22Rv1 (cell line): Measurements from ENCODE around the gene ILKAP.

Source experiments
- H3K27ac ChIP-seq: fragments of 450-650 bp; 2 replicates; pipeline ENCODE4 v1.5.1; 2017
- ZFX ChIP-seq: fragments of 450-650 bp; IDR thresholded peaks from 2 replicates; pipeline ENCODE4 v1.6.1; 2017; ENCODE audit warnings: antibody characterized with exemption, borderline replicate concordance
- TF ChIP-seq, protein P1 (sequence below): fragments of 450-650 bp; IDR thresholded peaks from 2 replicates; pipeline ENCODE4 v1.5.1; 2017; ENCODE audit warnings: mild to moderate bottlenecking

ILKAP gene, protein sequence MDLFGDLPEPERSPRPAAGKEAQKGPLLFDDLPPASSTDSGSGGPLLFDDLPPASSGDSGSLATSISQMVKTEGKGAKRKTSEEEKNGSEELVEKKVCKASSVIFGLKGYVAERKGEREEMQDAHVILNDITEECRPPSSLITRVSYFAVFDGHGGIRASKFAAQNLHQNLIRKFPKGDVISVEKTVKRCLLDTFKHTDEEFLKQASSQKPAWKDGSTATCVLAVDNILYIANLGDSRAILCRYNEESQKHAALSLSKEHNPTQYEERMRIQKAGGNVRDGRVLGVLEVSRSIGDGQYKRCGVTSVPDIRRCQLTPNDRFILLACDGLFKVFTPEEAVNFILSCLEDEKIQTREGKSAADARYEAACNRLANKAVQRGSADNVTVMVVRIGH

GRCh38 chr2:238203094-238203972 is at the start of gene ILKAP:
Gene ILKAP, minus strand, starts transcription at chr2:238203695. Its CDS starts 142 bp downstream, at chr2:238203553.
- peak within 1 kb of the TSS; percentile 81 for H3K27ac ChIP-seq
- TF ChIP-seq ZFX: no peak
- TF ChIP-seq, protein P1, sequence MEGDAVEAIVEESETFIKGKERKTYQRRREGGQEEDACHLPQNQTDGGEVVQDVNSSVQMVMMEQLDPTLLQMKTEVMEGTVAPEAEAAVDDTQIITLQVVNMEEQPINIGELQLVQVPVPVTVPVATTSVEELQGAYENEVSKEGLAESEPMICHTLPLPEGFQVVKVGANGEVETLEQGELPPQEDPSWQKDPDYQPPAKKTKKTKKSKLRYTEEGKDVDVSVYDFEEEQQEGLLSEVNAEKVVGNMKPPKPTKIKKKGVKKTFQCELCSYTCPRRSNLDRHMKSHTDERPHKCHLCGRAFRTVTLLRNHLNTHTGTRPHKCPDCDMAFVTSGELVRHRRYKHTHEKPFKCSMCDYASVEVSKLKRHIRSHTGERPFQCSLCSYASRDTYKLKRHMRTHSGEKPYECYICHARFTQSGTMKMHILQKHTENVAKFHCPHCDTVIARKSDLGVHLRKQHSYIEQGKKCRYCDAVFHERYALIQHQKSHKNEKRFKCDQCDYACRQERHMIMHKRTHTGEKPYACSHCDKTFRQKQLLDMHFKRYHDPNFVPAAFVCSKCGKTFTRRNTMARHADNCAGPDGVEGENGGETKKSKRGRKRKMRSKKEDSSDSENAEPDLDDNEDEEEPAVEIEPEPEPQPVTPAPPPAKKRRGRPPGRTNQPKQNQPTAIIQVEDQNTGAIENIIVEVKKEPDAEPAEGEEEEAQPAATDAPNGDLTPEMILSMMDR: no peak

DNA sequence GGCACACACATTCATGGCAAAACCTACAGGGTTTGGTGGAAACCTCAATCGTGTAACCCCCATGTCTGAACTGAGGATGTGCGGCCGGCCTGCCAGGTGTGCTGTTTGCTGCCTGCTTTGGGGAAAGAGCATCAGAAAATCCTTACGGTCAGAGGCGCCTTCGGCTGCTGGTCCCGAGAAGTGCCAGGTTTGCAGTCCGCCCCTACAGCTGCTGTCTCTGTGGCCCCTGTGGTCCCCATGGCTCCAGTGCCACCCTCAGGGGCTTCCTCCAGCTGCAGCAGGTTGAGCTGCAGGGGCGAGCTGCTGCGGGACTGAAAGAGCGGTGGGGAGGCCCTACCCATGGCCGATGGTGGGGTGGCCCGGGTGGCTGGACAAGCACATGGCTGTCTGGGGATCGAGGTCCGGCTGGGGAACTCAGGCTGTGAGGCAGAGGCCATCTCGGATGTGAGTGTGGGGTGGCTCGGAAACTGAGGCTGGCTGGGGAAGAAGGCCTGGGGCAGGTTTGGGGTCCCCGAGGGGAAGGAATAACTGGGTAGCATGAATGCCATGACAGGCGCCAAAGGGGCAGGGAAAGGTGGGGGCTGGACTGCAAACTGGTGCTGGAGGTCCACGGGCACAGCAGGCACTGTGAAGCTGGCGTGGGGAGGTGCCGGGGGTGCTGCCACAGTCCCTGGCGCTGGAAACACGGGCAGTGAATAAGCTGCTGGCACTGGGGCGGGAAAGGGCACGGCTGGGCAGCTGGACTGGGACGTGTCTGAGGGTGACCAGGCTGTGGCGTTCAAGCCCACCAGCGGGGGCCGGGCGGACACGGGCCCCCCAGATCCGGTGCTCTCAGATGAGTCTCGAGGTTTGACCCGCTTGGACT is 49.5 kb upstream of the ILKAP start:
- TF ChIP-seq, protein P1: no peak
- no peak overlapping the region for H3K27ac ChIP-seq

GRCh38 chr2:238251986-238252385 is 48.5 kb upstream of the ILKAP start:
- no peak for TF ChIP-seq ZFX
- TF ChIP-seq, protein P1: no peak
- no peak overlapping the region for H3K27ac ChIP-seq

DNA sequence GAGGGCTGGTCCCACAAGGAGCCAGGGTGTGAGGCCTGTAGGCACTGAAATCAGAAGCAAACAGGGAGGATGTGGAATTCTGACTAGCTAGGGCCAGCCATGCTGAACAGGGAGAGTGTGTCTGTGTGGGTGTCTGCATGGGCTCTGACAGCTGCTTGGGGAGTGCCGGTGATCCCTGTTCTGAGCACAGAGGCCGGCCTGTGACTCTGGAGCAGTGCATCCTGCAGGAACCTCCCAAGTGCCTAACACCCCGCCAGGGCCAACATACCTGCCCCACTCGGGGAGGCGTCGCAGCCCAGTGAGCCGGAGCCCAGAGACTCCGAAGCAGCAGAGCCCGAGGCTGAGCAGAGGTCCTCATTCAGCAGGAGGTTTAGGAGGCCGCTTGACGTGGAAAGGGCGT is 47.8 kb upstream of the ILKAP start:
- TF ChIP-seq, protein P1: no peak
- no peak for TF ChIP-seq ZFX
- H3K27ac ChIP-seq: no peak overlapping the region

GRCh38 chr2:238250896-238251295 is 47.4 kb upstream of the ILKAP start:
- no peak overlapping the region for H3K27ac ChIP-seq
- TF ChIP-seq, protein P1: no peak
- TF ChIP-seq ZFX: no peak

DNA sequence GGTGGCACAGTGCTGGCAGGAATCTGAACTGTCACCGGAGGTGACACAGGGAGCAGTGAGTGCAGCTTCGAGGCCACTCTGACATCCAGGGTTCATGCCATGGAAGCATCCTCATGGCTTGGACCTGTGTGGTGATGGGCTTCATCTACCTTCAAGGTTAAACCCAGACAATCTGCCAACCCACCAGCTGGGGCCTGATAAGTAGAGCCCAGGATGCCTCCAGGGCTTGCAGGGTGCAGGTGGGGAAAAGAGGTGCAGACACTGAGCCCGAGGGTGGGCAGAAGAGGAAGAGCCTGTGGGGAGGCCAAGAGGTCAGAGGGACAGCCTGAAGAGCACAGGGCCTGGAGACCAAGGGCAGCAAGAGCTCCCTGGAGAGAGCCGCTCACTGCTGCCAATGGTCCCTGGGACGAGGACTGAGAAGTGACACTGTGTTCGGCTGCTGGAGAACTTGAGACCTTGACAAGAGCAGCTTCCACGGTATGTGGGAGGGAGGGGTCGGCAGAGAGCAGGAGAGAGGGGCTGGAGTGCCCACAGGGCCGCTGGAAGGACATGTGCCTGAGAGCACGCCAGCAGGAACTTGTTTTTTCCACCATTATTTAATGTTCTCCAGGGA is 44.5 kb upstream of the ILKAP start:
- H3K27ac ChIP-seq: no peak overlapping the region
- TF ChIP-seq, protein P1: no peak
- TF ChIP-seq ZFX: no peak
